Colonic mucosa (tissue), 4 donors: ENCODE data around the gene RSKR. TPM values are rescaled to one million over a fixed set of nuclear protein-coding genes. Genes with fewer than 3 reads are reported as not detected.
A peak's percentile ranks its signal among the peaks of the same experiment; 100 is the strongest.

Source experiments
- DNase-seq: peaks from one replicate; pipeline ENCODE4 v3.0.0-alpha.2; 2020
- H3K27ac ChIP-seq: fragments of 200-600 bp; one replicate; pipeline ENCODE4 v1.8.0; 2021
- H3K27me3 ChIP-seq: fragments of 200-600 bp; one replicate; pipeline ENCODE4 v1.8.0; 2021
- H3K36me3 ChIP-seq: fragments of 200-600 bp; one replicate; pipeline ENCODE4 v1.8.0; 2021
- H3K4me1 ChIP-seq: fragments of 200-600 bp; one replicate; pipeline ENCODE4 v1.8.0; 2021; ENCODE audit warnings: mild to moderate bottlenecking
- H3K4me3 ChIP-seq: fragments of 200-600 bp; one replicate; pipeline ENCODE4 v1.8.0; 2021
- H3K9ac ChIP-seq, 2 donors: one replicate each; pipeline ENCODE4 v1.7.0; 2013; ENCODE audit warnings: control low read depth in 2 of 2, low read depth in 2 of 2, low read length in 2 of 2
- H3K9me3 ChIP-seq: fragments of 200-600 bp; one replicate; pipeline ENCODE4 v1.8.0; 2021
- CTCF ChIP-seq: fragments of 200-600 bp; IDR thresholded peaks from one replicate; pipeline ENCODE4 v1.8.0; 2022; ENCODE audit warnings: antibody characterized with exemption, mild to moderate bottlenecking
- intact Hi-C: fragments of 100-400 bp; cut with DNase I; formaldehyde crosslinking; loops from one replicate; pipeline ENCODE4 v1.14.1; 2022
- total RNA-seq, 2 donors: library from RNA; stranded (reverse); fragmentation: NEBNext Ultra II Directional in 1 of 2; extraction: Animal tissue kit (Norgen Biotek cat#: 25700) in 1 of 2; gene quantifications; one replicate each; pipeline ENCODE4 v1.2.1, GENCODE V29; 2021
- donor health status: healthy.
- donor health status: DM: no; HTN: no; CAD: no.
- donor health status: DM: no; HTN: no; CAD: no.

RSKR gene
- total RNA-seq, 2 donors from 2014 or later, result 3.2 to 16.2 TPM

DNA sequence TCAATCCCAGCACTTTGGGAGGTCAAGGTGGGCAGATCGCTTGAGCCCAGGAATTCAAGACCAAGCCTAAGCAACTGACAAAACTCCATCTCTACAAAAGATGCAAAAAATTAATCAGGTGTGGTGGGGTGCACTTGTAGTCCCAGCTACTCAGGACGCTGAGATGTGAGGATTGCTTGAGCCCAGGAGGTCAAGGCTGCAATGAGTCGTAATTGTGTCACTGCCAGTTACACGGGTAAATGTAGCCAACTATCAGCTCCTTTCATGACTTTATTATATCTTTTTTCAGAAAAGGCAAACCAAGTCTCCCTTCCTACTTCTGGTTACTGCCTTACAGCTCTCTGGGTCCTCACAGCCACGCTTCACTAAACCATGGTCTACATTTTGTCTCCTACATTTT is 43.8 kb upstream of the RSKR start:
- no peak for TF ChIP-seq CTCF
- H3K36me3 ChIP-seq, result no peaks in the 10 kb centered on the region

GRCh38 chr17:28655160-28655559 is 41.2 kb upstream of the RSKR start:
- H3K4me3 ChIP-seq, result no peak overlapping the region
- intact Hi-C loops, result no loop called here
- H3K4me1 ChIP-seq, result no peaks in the 10 kb centered on the region
- H3K9ac ChIP-seq, result no peak overlapping the region
- DNase-seq, result no peak
- no peaks in the 10 kb centered on the region for H3K27me3 ChIP-seq
- no peak for TF ChIP-seq CTCF
- no peaks in the 10 kb centered on the region for H3K9me3 ChIP-seq
- H3K27ac ChIP-seq, result no peak overlapping the region
- no peaks in the 10 kb centered on the region for H3K36me3 ChIP-seq

More for the DNA sequence above, 43.8 kb upstream of the RSKR start:
- Histone ChIP-seq H3K4me1 (peaks cover 4% of the 10 kb centered on the region), H3K9me3 (no peaks in the 10 kb centered on the region), H3K27me3 (no peaks in the 10 kb centered on the region), H3K27ac (no peak overlapping the region), H3K9ac (no peak overlapping the region), H3K4me3 (no peak overlapping the region)
- intact Hi-C loops, result no loop called here
- DNase-seq, result no peak

DNA sequence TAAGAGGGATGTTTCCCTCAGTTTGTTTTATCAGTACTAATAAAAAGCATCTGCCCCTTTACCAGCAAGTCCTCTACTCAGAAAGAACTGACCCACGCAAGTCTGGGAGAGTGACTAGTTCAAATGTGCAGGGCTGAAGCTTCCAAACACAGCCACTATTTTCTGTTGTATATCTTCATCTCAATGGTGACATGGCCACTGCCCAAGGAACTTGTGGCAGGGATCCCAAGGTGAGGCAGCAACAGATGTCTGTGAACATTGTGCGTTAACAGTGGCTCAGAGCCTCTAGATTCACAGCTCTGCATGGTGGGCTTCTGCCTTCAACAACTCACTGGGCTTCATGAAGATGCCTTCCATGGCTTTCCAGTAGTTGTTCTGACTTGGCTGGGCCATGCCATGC is 34.7 kb upstream of the RSKR start:
- Histone ChIP-seq H3K9me3 (no peaks in the 10 kb centered on the region), H3K27ac (no peak overlapping the region), H3K36me3 (peaks cover 8% of the 10 kb centered on the region), H3K4me3 (no peak overlapping the region), H3K27me3 (no peaks in the 10 kb centered on the region), H3K9ac (no peak overlapping the region), H3K4me1 (peaks cover 7% of the 10 kb centered on the region)
- TF ChIP-seq CTCF, result no peak
- no peak for DNase-seq
- intact Hi-C loops, result loop anchor here (10.0 kb wide), 1 partner anchor 76 kb away; the partner anchor contains the start of genes NEK8 and TLCD1

DNA sequence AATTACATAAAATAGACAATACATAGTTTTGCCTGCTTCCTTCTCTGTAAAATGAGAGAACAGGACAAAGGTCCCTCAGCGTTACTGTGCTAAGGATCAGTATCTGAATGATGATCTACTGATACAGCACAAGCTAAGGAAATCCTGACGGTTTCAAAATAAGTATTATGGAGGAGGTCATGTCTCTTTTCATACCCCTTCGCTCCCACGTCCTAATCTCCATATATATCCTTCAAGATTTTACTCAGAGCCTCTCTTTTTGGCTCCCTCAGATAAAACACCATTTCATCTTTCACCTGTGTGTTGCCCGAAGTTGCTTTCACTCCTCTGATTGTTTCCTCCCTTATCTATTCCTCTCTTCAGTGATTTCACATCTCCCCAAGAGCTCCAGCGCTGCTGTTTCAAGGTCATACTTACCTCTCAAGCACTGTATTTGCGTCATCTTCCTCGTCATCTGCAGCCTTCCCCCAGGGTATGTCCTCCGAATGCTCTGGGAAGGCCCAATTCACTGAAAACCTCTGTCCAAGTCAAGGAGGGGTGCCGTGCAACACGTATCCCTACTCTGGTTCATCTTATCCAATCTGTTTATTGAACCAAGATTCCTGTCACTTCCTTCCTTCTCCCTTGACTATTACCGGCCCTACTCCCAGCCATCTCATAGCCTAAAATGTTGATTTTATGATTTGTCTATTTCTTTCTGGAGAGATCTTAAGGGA is 32.2 kb upstream of the RSKR start:
- Histone ChIP-seq H3K27ac (peak overlapping the region; percentile 97), H3K4me1 (peaks cover 7% of the 10 kb centered on the region), H3K36me3 (peaks cover 8% of the 10 kb centered on the region), H3K4me3 (no peak overlapping the region), H3K9ac (peak overlapping the region; percentile 75 to 95), H3K27me3 (no peaks in the 10 kb centered on the region), H3K9me3 (no peaks in the 10 kb centered on the region)
- intact Hi-C loops, result loop anchor here (10.0 kb wide), 1 partner anchor 79 kb away; the partner anchor contains the start of genes NEK8 and TLCD1
- no peak for TF ChIP-seq CTCF
- DNase-seq, result peak; percentile 52

DNA sequence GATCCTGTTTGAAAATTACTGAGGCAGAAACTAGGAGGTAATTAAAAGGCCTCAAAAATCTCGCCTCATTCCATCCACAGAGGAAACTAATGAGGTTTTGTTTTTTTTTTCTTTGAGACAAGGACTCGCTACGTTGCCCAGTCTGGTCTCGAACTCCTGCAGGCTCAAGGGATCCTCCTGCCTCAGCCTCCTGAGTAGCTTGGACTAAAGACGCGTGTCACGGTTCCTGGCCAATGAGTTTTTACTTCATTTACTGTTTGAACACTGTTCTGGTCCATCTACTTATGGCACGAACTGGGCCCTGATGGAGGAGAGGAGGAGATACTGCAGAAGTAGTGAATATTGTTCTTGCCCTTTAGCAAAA is 31.6 kb upstream of the RSKR start:
- Histone ChIP-seq H3K27me3 (no peaks in the 10 kb centered on the region), H3K27ac (peak overlapping the region; percentile 97), H3K4me1 (peaks cover 7% of the 10 kb centered on the region), H3K4me3 (peak overlapping the region; percentile 83), H3K9me3 (no peaks in the 10 kb centered on the region), H3K9ac (peak overlapping the region; percentile 75 to 95), H3K36me3 (peaks cover 8% of the 10 kb centered on the region)
- no peak for TF ChIP-seq CTCF
- intact Hi-C loops, result loop anchor here (10.0 kb wide), 1 partner anchor 79 kb away; the partner anchor contains the start of genes NEK8 and TLCD1
- DNase-seq, result peak; percentile 27
